A549 (cell line): ENCODE measurements around the gene METTL17. TPM values are rescaled to one million over a fixed set of nuclear protein-coding genes. Genes with fewer than 3 reads are reported as not detected.
A peak's percentile ranks its signal among the peaks of the same experiment; 100 is the strongest.
"Not testable (repeated sequence)": the region's sequence is repeated elsewhere in the genome, so short reads cannot be mapped to it uniquely, and the experiment has no call there.

Experiments
- ATAC-seq, 2 experiments: fragments of 200-7000 bp in 1 of 2; fragments of >200 bp in 1 of 2; cut with Nextera tagmentation in 1 of 2; cut with Tn5 transposase in 1 of 2; 3 replicates each; pipeline versions ENCODE4 v1.8.0 to v1.9.1; 2018 to 2020; ENCODE audit warnings: mild to moderate bottlenecking in 1 of 2, moderate library complexity in 1 of 2
- CTCF ChIA-PET: fragments of 300-600 bp; sonication (Branson Sonifier 250); formaldehyde crosslinking; extraction: SDS; loops from one replicate; lab custom pipeline; 2021; ENCODE audit warnings: antibody characterized with exemption, inconsistent platforms; lab: Yijun Ruan, JAX
- POLR2A ChIA-PET: fragments of 350-600 bp; formaldehyde crosslinking; extraction: SDS; loops from one replicate; lab custom pipeline; 2021; ENCODE audit warnings: antibody characterized with exemption, inconsistent platforms; lab: Yijun Ruan, JAX
- DNase-seq, 2 experiments: peaks; one replicate each; pipeline versions ENCODE4 v3.0.0 to v3.0.0-alpha.2; 2011 to 2016; ENCODE audit warnings: low read depth in 1 of 2, low spot score in 1 of 2
- FAIRE-seq: peaks from 2 replicates; lab custom pipeline; 2011; peaks lifted over from hg19 to GRCh38; lab: Jason Lieb, UNC
- H3K27ac ChIP-seq, 2 experiments: fragments of >200 bp; sonication (Bioruptor Twin); formaldehyde crosslinking; 3 replicates each; pipeline ENCODE4 v1.5.1; 2016 to 2017
- H3K4me1 ChIP-seq: fragments of >200 bp; sonication (Bioruptor Twin); formaldehyde crosslinking; 3 replicates; pipeline ENCODE4 v1.6.1; 2016
- H3K4me2 ChIP-seq: fragments of >200 bp; sonication (Bioruptor Twin); formaldehyde crosslinking; 3 replicates; pipeline ENCODE4 v1.6.1; 2016
- H3K4me3 ChIP-seq: fragments of >200 bp; sonication (Bioruptor Twin); formaldehyde crosslinking; 3 replicates; pipeline ENCODE4 v1.5.1; 2016
- H3K9me3 ChIP-seq: fragments of >200 bp; sonication (Bioruptor Twin); formaldehyde crosslinking; 3 replicates; pipeline ENCODE4 v1.6.1; 2016
- BHLHE40 ChIP-seq: IDR thresholded peaks from 2 replicates; pipeline ENCODE4 v1.6.1; 2012; ENCODE audit warnings: low read depth, low read length, inconsistent platforms
- CBX2 ChIP-seq: fragments of 200-600 bp; sonication (generic); IDR thresholded peaks from 2 replicates; pipeline ENCODE4 v1.6.1; 2016; ENCODE audit warnings: low read depth, mild to moderate bottlenecking, borderline replicate concordance
- CBX8 ChIP-seq: fragments of 200-600 bp; sonication (generic); IDR thresholded peaks from 2 replicates; pipeline ENCODE4 v1.6.1; 2016
- CEBPB ChIP-seq, 2 experiments: fragments of >200 bp in 1 of 2; sonication (Bioruptor Twin) in 1 of 2; formaldehyde crosslinking in 1 of 2; IDR thresholded peaks; 2 replicates each; pipeline ENCODE4 v1.6.1; 2012 to 2016
- ESRRA ChIP-seq: fragments of 150-350 bp; IDR thresholded peaks from 2 replicates; pipeline ENCODE4 v1.6.1; 2014; ENCODE audit warnings: mild to moderate bottlenecking, low read length, borderline replicate concordance
- FOSL2 ChIP-seq, 2 experiments: fragments of 450-650 bp in 1 of 2; fragments of >200 bp in 1 of 2; sonication (Bioruptor Twin) in 1 of 2; formaldehyde crosslinking; IDR thresholded peaks; 2 replicates each; pipeline versions ENCODE4 v1.5.0 to v1.6.1; 2016 to 2020; ENCODE audit warnings: mild to moderate bottlenecking in 1 of 2, moderate library complexity in 1 of 2
- HEYL ChIP-seq: fragments of 250-450 bp; sonication (Bioruptor Pico); IDR thresholded peaks from 2 replicates; pipeline ENCODE4 v1.8.0; 2021; ENCODE audit warnings: mild to moderate bottlenecking, moderate library complexity
- JUNB ChIP-seq: fragments of >200 bp; sonication (Bioruptor Twin); formaldehyde crosslinking; IDR thresholded peaks from 2 replicates; pipeline ENCODE4 v1.6.1; 2016
- KDM1A ChIP-seq: fragments of 200-600 bp; sonication (generic); IDR thresholded peaks from 2 replicates; pipeline ENCODE4 v1.6.1; 2016; ENCODE audit warnings: low read depth, mild to moderate bottlenecking
- MAFK ChIP-seq: fragments of 450-650 bp; IDR thresholded peaks from 2 replicates; pipeline ENCODE4 v1.6.1; 2014; ENCODE audit not compliant: partially characterized antibody
- MAZ ChIP-seq: fragments of 150-350 bp; IDR thresholded peaks from 2 replicates; pipeline ENCODE4 v1.6.1; 2014; ENCODE audit warnings: antibody characterized with exemption, low read depth, low read length, borderline replicate concordance
- MYC ChIP-seq: IDR thresholded peaks from 2 replicates; pipeline ENCODE4 v1.6.1; 2012; ENCODE audit warnings: mild to moderate bottlenecking, inconsistent platforms, low read length, improper control_type of control experiment, borderline replicate concordance
- NFE2L2 ChIP-seq: fragments of 150-350 bp; conservative IDR thresholded peaks from 2 replicates; pipeline ENCODE4 v1.6.1; 2014; ENCODE audit warnings: low read length
- NPAS2 ChIP-seq: fragments of 250-450 bp; sonication (Bioruptor Pico); IDR thresholded peaks from 2 replicates; pipeline ENCODE4 v1.8.0; 2022; ENCODE audit warnings: mild to moderate bottlenecking, moderate library complexity, borderline replicate concordance
- SMC3 ChIP-seq: fragments of >200 bp; sonication (Bioruptor Twin); formaldehyde crosslinking; IDR thresholded peaks from 3 replicates; pipeline ENCODE4 v1.6.1; 2018; ENCODE audit warnings: inconsistent platforms
- SREBF2 ChIP-seq: fragments of 450-650 bp; IDR thresholded peaks from 2 replicates; pipeline ENCODE4 v1.6.1; 2014; ENCODE audit warnings: mild to moderate bottlenecking, moderate library complexity
- ZC3H11A ChIP-seq: fragments of 450-650 bp; IDR thresholded peaks from 2 replicates; pipeline ENCODE4 v1.6.1; 2014; ENCODE audit warnings: antibody characterized with exemption, mild to moderate bottlenecking
- ZFP36 ChIP-seq: fragments of 450-650 bp; IDR thresholded peaks from 2 replicates; pipeline ENCODE4 v1.6.1; 2014; ENCODE audit warnings: borderline replicate concordance; ENCODE audit not compliant: partially characterized antibody
- ZNF302 ChIP-seq: fragments of 250-450 bp; sonication (Bioruptor Pico); IDR thresholded peaks from 2 replicates; pipeline ENCODE4 v1.9.0; 2021; ENCODE audit warnings: inconsistent platforms, mild to moderate bottlenecking, moderate library complexity
- WGBS: methylation state at CpG from one replicate; pipeline ENCODE4 v1.1.6; 2017; ENCODE audit errors: missing lambda C conversion rate; 5-methylcytosine and 5-hydroxymethylcytosine counted together
- polyA plus RNA-seq, 4 experiments: library from polyadenylated mRNA; depleted of rRNA in 3 of 4; stranded (reverse); fragments of >200 nt; fragmentation: RNase III in 1 of 4; extraction: RNeasy Plus Mini Kit Qiagen cat#74134 plus additional on column Dnase treatment in 1 of 4; gene quantifications; 2 replicates in 3 of 4; 3 replicates in 1 of 4; pipeline ENCODE4 v1.2.3, GENCODE V29; 2011 to 2017
- TF ChIP-seq, protein P1 (sequence below): IDR thresholded peaks from 2 replicates; pipeline ENCODE4 v1.6.1; 2012; ENCODE audit warnings: low read depth, borderline replicate concordance

METTL17 gene
- polyA plus RNA-seq, 2 of the 4 experiments (the other 2 are of a cell fraction), result 81.4 to 116 TPM

DNA sequence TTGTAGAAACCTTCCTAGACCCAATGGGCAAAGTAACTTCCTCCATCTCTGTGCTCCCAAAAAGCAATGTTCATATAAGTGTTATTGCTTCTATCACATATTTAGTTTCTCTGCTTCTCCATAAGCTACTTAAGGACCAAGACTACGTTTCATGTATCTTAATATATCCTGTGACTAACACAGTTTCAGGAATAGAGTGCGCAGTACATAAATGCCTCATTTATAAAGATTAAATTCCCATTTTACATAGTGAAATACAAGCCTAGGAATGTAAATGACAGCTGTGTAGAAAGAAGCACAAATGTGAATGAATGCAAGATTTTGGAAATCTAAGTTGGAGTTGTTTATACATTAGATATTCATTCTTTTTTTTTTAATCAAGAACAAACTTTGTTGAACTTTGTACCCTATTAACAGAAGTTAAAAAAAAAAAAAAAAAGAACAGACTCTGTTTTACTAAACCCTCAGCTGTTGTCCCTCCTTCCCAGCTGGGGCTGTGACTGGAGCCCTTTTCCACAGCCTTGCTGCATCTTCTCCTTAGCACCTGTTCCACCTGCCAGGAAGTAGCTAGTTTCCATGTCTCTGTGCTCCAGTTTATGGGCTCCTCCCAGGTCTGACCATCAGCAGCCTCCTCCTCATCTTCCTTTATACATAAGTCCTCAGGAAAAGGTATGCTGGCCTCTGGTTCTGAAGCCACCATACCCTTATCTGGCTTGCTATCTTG is 7.0 kb upstream of the METTL17 start:
- no peak for DNase-seq
- POLR2A ChIA-PET, result no interaction called here
- CTCF ChIA-PET, result interaction anchor here (0.8 to 17.7 kb wide), 7 partner anchors 11 to 146 kb away, joined by 3 to 186 read pairs (median 4); no protein-coding TSS in a partner anchor
- no peak overlapping the region for H3K4me3 ChIP-seq
- H3K4me1 ChIP-seq, result peaks cover 16% of the 10 kb centered on the region
- H3K4me2 ChIP-seq, result no peak overlapping the region
- peak; percentile 28 for FAIRE-seq
- no peaks in the 10 kb centered on the region for H3K9me3 ChIP-seq
- TF ChIP-seq NPAS2 (CRISPR knock-in tag) (no peak), CBX8 (no peak), MYC (no peak), NFE2L2 (no peak), CBX2 (no peak), ZFP36 (no peak), CEBPB (IDR thresholded peaks at IDR 0.05) (no peak), BHLHE40 (no peak), ESRRA (no peak), HEYL (no peak), MAZ (no peak)
- H3K27ac ChIP-seq, result no peak overlapping the region
- WGBS, result 50% methylated on average over 2 of the region's 2 CpGs
- ATAC-seq, result no peak

DNA sequence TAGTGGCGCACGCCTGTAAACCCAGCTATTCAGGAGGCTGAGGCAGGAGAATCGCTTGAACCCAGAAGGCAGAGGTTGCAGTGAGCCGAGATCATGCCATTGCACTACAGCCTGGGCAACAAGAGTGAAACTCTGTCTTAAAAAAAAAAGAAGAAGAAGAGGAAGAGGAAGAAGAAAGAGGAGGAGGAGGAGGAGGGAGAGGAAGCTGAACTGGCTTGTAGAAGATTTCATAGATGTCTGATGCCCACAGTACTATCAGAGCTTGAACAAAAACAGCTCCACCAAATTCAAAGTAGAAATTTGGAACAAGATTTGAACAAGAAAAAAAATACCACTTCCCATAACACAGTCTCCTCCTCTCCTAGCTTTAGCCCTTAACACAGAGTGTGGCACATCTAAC is 4.1 kb upstream of the METTL17 start:
- whole genome bisulfite sequencing, result 94% methylated on average over 4 of the region's 4 CpGs
- POLR2A ChIA-PET, DNase-seq, H3K27ac ChIP-seq, H3K4me2 ChIP-seq, H3K9me3 ChIP-seq, ATAC-seq, H3K4me3 ChIP-seq, FAIRE-seq: not testable (repeated sequence)
- H3K4me1 ChIP-seq, result peaks cover 23% of the 10 kb centered on the region
- CTCF ChIA-PET, result interaction anchor here (17.7 kb wide), 1 partner anchor 13 kb away, joined by 186 read pairs; no protein-coding TSS in a partner anchor

DNA sequence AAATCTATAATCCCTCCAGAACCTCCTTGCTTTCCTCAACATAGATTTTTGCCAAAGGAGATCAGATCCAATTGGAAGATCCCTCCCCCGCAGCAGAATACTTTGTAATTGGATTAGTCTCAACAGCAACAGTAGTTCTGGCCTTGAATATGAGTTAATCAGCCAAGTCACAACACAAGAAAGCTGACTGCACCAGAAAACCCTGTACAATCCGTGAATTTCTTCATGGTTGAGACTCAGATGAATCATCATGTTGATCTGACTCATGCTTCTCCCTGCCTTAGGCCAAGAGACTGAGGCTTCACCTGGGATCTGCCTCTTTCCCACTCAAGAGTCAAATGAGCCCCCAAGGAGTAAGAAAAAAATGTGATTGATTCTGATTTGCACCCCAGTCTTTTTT is 3.0 kb upstream of the METTL17 start:
- DNase-seq (peak; percentile 74 to 83), FAIRE-seq (no peak), ATAC-seq (peak; percentile 42 to 52; a peak in 5 of 6 replicates)
- ChIA-PET POLR2A (interaction anchor here (0.6 kb wide), 1 partner anchor 16 kb away, joined by 5 read pairs; no protein-coding TSS in a partner anchor), CTCF (interaction anchor here (0.6 to 17.7 kb wide), 3 partner anchors 15 to 106 kb away, joined by 3 to 186 read pairs (median 3); no protein-coding TSS in a partner anchor)
- TF ChIP-seq JUNB (peak; percentile 86), ZNF302 (CRISPR knock-in tag) (no peak), SREBF2 (no peak), FOSL2 (IDR thresholded peaks at IDR 0.05) (peak; percentile 93), FOSL2 (CRISPR knock-in tag; IDR thresholded peaks at IDR 0.05) (peak; percentile 86), CEBPB (IDR thresholded peaks at IDR 0.05) (0 out of 4 replicates have a peak, but pooled peaks of 1 of the 2 experiments have one; percentile 19), SMC3 (no peak), MAFK (peak; percentile 63), ZC3H11A (no peak), KDM1A (no peak)
- TF ChIP-seq, protein P1, sequence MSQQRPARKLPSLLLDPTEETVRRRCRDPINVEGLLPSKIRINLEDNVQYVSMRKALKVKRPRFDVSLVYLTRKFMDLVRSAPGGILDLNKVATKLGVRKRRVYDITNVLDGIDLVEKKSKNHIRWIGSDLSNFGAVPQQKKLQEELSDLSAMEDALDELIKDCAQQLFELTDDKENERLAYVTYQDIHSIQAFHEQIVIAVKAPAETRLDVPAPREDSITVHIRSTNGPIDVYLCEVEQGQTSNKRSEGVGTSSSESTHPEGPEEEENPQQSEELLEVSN, result no peak
- peak overlapping the region; percentile 44 to 75 for H3K27ac ChIP-seq
- peak overlapping the region; percentile 43 for H3K4me2 ChIP-seq
- H3K4me1 ChIP-seq, result peaks cover 32% of the 10 kb centered on the region
- WGBS, result 3% methylated on average over 2 of the region's 2 CpGs
- no peaks in the 10 kb centered on the region for H3K9me3 ChIP-seq
- H3K4me3 ChIP-seq, result no peak overlapping the region
